Spleen (tissue), 7 donors: Measurements from ENCODE around the gene LAMB1.

Source experiments
- POLR2AphosphoS5 ChIP-seq, 3 donors: sonication (generic); formaldehyde crosslinking; IDR thresholded peaks; one replicate each; pipeline ENCODE4 v1.5.1; 2017; ENCODE audit warnings: antibody characterized with exemption in 3 of 3
- TF ChIP-seq, protein P1 (sequence below), 11 experiments: fragments of 200-600 bp in 7 of 11; fragments of 450-650 bp in 4 of 11; sonication (generic) in 4 of 11; IDR thresholded peaks in 8 of 11; conservative IDR thresholded peaks in 3 of 11; 1 replicate in 7 of 11; 2 replicates in 4 of 11; pipeline versions ENCODE4 v1.4.0 to v1.8.0; 2016 to 2021; ENCODE audit warnings: antibody characterized with exemption in 11 of 11, inconsistent platforms in 4 of 11, mild to moderate bottlenecking in 1 of 11
- donor health status: DM: no; HTN: no; CAD: no; lungs with moderate emphysema.
- donor health status: DM: no; HTN: no; CAD: no.
- donor health status: DM: no; HTN: no; CAD: no.

DNA sequence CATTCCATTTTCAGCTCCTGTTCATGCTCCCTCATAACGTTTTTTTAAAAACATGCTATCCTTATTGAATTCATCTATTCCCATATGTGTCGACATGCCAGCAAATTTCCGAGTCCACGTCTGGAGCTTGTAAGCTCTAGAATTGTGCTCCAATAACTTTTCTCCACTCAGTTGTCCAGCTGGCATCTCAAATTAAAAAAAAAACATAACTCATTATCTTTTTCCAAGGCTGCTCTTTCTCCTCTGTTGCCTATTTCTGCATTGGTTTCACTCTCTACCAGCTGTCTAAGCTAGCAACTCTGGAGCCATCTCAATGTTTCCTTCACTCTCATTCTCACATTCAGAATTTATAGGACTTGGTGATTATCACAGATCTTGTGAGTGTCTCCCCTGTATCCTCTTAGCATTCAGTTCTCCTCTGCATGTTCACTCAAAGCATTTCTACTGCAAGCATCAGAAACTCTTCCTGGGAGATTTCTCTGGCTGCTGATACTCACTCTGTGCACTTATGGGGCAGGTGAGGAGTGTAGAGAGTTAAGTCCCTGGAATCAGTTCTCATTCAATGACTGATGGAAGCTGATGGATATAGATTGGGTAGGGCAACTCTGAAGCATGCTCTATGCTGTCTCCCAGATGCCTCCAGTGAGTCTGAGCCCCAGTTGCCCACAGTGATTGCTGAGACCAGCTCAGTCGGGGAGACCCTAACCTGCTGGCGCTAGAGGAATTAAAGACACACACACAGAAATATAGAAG lies 118.7 kb downstream of the LAMB1 start:
- TF ChIP-seq, protein P1, sequence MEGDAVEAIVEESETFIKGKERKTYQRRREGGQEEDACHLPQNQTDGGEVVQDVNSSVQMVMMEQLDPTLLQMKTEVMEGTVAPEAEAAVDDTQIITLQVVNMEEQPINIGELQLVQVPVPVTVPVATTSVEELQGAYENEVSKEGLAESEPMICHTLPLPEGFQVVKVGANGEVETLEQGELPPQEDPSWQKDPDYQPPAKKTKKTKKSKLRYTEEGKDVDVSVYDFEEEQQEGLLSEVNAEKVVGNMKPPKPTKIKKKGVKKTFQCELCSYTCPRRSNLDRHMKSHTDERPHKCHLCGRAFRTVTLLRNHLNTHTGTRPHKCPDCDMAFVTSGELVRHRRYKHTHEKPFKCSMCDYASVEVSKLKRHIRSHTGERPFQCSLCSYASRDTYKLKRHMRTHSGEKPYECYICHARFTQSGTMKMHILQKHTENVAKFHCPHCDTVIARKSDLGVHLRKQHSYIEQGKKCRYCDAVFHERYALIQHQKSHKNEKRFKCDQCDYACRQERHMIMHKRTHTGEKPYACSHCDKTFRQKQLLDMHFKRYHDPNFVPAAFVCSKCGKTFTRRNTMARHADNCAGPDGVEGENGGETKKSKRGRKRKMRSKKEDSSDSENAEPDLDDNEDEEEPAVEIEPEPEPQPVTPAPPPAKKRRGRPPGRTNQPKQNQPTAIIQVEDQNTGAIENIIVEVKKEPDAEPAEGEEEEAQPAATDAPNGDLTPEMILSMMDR (IDR thresholded peaks at IDR 0.05 in 8 of 11, conservative IDR thresholded peaks at IDR 0.05 in 3 of 11), result no peak
- TF ChIP-seq POLR2AphosphoS5 (IDR thresholded peaks at IDR 0.05), result no peak
